Effector CD8-positive, alpha-beta T cell (primary cell): ENCODE data around the gene SSR1.

Experiments
- DNase-seq: peaks from one replicate; lab custom pipeline; 2025; lab: John Stamatoyannopoulos, UW

Gene SSR1

DNA sequence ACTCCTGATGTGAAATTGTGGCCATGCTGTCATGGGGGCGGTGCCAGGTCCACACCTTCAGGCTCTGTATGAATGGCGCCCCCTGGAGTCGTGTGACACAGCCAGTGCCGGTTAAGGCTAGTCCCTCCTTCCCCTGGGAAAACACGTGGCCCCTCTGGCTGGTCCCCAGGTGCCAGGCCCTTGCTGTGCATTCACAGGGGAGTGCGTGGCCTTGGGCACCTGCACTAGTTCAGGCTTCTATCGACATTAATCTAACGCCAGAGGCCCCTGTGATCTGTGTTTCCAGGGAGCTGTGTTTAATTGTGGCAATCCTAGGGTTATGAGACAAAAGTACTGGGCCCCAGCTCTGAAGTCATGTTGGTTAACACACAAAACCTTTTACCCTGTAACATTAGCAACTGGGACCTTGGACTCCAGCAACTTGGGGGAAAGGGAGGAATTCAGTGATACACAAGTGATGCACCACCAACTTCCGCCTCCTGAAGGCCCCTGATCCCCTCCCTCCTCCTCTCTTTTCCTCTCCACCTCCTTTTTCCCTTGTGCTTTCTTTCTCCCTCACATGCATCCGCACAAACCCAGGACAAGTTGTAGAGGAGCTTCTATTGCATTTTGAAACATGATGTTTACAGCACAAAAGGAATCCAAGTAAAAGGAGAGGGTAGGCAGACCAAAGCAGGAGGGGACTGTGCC is 74.0 kb downstream of the SSR1 start:
- DNase-seq, result peak; percentile 61

DNA sequence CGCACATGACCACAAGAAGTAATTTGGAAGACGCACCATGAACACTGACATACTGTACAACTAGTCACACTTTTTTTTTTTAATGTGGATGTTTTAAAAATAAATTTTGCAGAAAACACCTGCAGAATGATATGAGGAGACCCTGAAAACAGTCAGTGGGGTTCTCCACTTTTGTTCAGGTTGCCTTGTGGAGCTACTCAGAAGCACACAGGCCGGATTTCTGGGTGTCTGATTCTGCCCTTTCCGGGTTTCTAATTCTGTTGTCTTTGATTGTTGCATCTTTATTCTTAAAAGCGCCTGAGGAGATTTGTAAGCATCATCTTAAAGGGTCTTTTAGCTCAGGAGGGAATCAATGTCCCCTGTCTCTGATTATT is 74.5 kb downstream of the SSR1 start:
- DNase-seq, result no peak

DNA sequence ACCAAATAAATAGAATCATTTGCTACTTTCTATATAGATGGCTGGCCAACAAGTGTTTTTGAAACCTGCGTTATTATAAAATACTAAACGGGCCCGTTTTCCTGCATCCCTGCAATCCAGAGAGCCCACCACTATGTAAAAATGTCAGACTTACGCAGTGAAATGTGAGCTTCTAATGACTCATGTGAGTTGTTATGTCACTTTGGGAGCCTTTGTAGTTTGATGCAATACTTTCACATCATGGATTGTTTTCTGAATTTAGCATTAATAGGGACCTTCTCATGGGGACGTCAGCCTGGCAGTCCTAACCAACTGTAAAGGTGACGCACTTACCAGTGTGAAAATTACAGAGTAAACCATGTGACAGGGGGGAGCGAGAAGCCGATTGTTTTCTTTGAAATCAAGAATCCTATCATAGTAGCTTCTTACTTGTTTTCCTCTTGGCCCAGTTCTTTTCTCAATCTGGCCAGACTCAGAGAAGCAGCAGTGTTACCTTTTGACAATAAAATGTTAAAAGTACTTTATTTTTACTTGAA is 75.3 kb downstream of the SSR1 start:
- DNase-seq, result no peak

DNA sequence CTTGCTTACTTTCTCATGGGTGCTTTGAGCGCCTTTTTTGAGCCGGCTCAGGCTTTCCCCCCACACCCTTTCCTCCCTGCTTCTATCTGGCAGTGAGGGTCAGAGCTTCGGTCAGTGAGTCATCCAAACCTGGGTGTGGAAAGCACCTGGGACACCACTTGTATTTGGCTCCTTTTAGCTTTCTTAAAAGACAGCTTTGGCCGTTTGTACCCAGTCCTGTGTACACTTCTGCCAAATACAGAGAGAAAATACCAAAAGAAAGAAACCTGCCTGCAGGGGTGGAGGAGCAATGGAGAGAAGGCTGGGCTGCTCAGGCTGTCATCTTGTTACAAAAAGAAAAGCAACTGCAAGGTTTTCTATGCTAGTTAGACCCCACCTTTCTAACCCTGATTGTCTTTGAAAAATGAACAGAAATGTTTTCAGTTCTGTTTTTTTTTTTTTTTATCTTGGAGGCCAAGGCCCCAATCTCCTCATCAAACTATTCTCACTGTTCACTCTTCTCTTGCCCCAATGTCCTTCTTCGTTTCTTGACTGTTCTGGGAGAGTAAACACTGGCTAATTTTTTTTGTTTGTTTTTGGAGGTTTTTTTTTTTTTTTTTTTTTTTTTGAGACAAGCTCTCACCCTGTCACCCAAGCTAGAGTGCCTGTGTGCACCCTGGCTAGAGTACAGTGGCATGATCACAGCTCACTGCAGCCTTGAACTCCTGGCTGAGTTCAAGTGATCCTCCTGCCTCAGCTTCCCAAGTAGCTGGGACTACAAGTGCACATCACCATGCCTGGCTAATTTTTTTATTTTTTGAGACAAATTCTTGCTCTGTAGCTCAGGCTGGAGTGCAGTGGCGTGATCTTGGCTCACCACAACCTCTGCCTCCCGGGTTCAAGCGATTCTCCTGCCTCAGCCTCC is 76.4 kb downstream of the SSR1 start:
- DNase-seq, result no peak

DNA sequence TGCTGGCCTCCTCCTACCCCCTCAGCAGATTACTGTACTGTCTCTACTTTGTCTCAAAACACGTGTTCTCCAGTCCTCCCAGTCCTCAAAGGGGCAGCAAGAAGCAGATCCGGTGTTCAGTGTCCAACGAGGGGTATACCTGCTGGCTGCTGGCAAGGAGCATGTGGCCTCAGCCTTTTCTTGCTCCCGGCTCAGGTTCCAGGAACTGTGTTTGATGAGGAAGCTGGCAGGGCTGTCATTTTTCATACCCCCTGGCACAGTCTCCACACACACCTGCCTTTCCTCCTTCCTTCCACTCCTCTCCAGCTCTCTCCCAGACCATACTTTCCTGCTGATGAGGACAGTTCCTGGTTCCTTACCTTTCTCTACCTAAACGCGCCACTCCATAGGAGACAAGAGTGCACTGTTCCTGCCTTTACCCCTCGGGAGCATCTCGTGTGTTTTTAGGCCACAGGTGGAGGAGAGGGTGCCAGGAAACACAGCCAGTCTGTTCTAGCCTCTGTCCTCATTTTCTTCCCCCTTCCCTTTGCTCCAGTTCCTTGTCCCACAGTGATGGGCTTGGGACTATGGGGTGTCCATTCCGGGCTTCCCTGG is 77.2 kb downstream of the SSR1 start:
- no peak for DNase-seq

DNA sequence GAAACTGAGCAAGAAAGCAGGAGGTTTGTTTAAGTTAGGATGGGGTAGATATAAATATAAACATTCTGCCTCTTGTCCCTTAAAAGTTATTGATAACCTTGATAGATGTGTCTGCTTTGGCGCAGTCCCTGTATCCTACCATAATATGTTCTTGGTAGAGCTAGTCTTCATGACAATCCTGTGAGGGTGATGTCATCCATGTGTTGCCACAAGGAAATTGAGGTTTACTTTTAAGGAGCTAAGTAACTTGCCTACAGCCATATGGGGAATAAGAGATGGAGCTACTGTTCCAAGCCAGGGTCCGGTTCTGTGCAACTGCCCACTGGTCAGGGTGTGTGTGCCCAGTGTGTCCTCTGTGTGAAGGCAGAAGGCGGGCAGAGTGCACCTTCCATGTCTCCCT is 78.5 kb downstream of the SSR1 start:
- no peak for DNase-seq

DNA sequence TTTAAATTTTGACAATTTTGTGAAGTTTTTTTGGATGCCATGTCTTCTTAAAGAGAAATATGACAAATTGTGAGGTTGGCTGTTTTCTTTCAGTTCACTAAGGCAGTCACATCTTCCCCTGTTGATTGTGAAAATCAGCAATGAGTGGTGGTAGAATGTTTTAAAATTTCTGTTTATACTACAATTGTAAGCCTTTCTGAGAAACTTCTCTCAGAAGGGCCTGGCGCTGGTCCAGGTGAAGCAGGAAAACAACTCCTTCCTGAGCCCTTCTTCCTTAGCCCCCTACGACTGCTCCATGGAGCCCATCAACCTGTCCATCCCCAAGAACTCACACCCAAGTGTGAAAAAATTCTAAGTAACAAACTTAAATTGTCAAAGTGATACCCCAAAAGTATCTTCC is 80.6 kb downstream of the SSR1 start:
- DNase-seq, result no peak

DNA sequence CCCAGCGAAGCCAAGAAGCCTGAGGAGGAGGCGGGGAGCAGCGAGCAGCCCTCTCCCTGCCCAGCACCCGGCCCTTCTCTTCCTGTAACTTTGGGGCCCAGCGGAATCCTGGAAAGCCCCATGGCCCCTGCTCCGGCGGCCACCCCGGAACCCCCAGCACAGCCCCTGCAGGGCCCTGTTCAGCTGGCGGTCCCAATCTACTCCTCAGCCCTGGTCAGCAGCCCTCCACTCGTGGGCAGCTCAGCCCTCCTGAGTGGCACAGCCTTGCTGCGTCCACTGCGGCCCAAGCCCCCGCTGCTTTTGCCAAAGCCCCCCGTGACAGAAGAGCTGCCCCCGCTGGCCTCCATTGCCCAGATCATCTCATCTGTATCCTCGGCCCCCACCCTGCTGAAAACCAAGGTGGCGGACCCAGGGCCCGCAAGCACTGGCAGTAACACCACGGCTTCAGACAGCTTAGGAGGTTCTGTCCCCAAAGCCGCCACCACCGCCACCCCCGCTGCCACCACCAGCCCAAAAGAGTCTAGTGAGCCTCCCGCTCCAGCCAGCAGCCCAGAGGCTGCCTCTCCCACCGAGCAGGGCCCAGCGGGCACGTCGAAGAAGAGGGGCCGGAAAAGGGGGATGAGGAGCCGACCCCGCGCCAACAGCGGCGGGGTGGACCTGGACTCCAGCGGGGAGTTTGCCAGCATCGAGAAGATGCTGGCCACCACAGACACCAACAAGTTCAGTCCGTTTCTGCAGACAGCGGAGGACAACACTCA is 81.9 kb downstream of the SSR1 start:
- no peak for DNase-seq

DNA sequence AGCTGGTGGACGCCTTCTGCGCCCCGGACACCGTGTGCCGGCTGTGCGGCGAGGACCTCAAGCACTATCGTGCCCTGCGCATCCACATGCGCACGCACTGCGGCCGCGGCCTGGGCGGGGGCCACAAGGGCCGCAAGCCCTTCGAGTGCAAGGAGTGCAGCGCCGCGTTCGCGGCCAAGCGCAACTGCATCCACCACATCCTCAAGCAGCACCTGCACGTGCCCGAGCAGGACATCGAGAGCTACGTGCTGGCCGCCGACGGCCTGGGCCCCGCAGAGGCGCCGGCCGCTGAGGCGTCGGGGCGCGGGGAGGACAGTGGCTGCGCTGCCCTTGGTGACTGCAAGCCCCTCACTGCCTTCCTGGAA is 82.7 kb downstream of the SSR1 start:
- no peak for DNase-seq

DNA sequence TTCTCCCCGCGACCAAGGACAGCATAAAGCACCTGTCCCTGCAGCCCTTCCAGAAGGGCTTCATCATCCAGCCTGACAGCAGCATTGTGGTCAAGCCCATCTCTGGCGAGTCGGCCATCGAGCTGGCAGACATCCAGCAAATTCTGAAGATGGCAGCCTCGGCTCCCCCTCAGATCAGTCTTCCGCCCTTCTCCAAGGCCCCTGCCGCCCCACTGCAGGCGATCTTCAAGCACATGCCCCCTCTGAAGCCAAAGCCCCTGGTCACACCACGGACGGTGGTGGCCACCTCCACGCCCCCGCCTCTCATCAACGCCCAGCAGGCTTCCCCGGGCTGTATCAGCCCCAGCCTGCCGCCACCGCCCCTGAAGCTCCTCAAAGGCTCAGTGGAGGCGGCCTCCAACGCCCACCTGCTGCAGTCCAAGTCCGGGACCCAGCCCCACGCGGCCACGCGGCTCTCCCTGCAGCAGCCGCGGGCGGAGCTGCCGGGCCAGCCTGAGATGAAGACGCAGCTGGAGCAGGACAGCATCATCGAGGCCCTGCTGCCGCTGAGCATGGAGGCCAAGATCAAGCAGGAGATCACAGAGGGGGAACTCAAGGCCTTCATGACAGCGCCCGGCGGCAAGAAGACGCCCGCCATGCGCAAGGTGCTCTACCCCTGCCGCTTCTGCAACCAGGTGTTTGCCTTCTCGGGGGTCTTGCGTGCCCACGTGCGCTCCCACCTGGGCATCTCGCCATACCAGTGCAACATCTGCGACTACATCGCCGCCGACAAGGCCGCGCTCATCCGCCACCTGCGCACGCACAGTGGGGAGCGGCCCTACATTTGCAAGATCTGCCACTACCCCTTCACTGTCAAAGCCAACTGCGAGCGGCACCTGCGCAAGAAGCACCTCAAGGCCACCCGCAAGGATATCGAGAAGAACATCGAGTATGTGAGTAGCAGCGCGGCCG is 83.3 kb downstream of the SSR1 start:
- no peak for DNase-seq

DNA sequence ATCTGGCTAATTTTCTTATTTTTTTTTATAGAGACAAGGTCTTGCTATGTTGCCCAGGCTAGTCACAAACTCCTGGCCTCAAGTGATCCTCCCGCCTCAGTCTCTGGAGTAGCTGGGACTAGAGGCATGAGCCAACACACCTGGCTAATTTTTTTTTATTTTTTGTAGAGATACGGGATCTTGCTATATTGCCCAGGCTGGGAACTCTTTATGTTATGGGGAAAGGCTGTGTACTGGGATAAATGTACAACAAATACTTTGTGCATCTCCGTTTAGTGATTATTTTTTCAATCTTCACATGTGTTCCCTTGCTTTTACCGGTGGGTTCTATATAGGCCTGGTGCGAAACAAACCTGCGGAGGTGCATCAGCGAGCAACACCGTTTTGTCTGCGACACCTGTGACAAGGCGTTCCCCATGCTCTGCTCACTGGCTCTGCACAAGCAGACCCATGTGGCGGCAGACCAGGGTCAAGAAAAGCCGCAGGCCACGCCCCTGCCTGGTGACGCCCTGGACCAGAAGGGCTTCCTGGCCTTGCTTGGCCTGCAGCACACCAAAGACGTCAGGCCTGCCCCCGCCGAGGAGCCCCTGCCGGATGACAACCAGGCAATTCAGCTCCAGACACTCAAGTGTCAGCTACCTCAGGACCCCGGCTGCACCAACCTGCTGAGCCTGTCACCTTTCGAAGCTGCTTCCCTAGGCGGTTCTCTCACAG is 84.2 kb downstream of the SSR1 start:
- no peak for DNase-seq

DNA sequence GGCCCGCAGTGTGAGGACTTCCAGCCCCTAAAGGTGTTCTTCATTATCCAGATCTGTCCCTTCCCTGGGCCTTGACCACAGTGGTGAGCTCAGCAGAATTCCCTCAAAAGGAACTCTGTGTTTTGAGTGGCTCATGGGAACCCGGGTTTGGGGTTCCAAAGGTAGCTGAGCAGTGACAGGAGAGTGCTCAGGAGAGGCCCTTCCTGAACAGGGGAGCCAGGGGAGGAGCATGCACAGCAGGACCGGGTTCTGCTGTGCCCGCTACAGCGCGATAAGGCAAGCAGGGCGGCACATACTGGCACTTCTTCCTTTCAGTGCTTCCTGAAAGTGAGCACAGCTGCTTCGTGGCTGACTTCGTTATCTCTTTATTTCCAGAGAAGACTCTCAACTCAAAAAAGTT is 88.3 kb downstream of the SSR1 start:
- DNase-seq, result no peak

DNA sequence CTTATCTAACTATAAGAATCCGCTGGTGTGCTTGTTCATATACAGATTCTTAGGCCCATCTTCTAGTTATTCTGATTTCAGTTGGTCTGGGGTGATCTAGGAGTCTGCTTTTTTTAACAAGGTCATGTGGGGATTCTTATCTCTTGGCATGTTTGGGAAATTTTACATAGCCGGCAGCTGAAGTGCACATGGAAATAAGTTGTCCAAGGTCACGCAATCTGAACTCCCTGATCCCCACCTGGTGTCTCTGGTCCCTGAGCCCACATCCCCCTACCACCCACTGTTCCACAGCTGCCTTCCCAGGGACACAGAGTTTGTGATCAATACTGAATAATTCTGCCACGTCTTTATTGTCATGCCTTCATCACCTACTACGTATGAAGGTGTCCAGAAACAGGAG is 90.8 kb downstream of the SSR1 start:
- DNase-seq, result no peak

DNA sequence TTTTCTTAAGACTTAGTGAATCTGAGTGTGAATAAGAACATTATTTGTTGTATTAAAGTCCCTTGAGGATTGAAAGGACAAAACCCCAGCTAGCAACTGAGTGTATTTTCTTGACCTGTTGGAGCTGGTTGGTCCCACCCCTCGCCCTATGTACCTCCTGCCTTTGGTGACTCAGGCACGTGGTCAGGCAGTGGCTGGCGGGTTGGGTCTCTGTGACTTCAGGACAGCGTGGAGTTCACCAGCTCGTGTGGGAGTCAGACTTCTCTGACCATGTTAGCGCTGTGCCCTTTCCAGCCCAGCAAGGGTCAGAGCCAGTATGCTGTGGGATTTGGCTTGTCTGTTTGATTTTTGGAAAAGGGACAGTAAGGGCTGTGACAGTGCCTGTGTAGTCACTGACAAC is 93.7 kb downstream of the SSR1 start:
- no peak for DNase-seq

DNA sequence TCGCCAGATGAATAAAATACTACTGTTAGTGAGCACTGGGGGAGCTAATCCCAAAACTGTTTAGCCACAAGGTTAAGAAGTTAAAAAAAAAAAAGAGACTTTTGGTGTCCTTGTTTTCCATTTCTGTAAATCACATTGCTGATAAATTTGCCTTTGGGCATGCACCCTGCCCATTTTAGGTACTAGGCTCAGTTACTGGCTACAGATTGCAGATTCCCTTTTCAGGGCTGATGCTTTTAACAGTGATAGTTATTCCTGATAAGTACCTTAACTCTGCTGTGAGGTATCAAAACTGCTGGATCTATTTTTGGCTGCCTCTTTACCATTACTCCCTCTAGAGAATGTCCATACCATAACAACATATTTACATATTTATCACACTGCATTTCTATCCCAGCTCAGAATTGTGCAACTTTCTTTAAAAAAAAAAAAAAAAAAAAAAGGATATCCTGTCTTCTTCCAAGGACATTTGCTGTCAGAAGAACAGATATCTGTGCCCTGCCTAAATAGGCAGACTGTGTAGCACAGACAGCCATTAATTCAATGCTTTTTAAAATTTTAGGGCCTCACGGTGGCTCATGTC is 94.5 kb downstream of the SSR1 start:
- DNase-seq, result no peak
